A549 (cell line): ENCODE results near the gene C1R.

Experiments used
- CEBPB ChIP-seq, 2 experiments: fragments of >200 bp in 1 of 2; sonication (Bioruptor Twin) in 1 of 2; formaldehyde crosslinking in 1 of 2; IDR thresholded peaks; 2 replicates each; pipeline ENCODE4 v1.6.1; 2012 to 2016
- CHD2 ChIP-seq: fragments of 150-350 bp; IDR thresholded peaks from 2 replicates; pipeline ENCODE4 v1.6.1; 2014; ENCODE audit warnings: low read length; ENCODE audit not compliant: partially characterized antibody
- MAZ ChIP-seq: fragments of 150-350 bp; IDR thresholded peaks from 2 replicates; pipeline ENCODE4 v1.6.1; 2014; ENCODE audit warnings: antibody characterized with exemption, low read depth, low read length, borderline replicate concordance
- PHF8 ChIP-seq: fragments of 200-600 bp; sonication (generic); IDR thresholded peaks from 2 replicates; pipeline ENCODE4 v1.6.1; 2016; ENCODE audit warnings: low read depth, mild to moderate bottlenecking, antibody characterized with exemption, moderate library complexity, borderline replicate concordance
- POLR2A ChIP-seq: IDR thresholded peaks from 2 replicates; pipeline ENCODE4 v1.6.1; 2012; ENCODE audit warnings: mild to moderate bottlenecking, low read length
- SREBF2 ChIP-seq: fragments of 450-650 bp; IDR thresholded peaks from 2 replicates; pipeline ENCODE4 v1.6.1; 2014; ENCODE audit warnings: mild to moderate bottlenecking, moderate library complexity
- TF ChIP-seq, protein P1 (sequence below): IDR thresholded peaks from 2 replicates; pipeline ENCODE4 v1.6.1; 2012
- TF ChIP-seq, protein P2 (sequence below): fragments of >200 bp; sonication (Bioruptor Twin); formaldehyde crosslinking; IDR thresholded peaks from 3 replicates; pipeline ENCODE4 v1.5.1; 2016
- TF ChIP-seq, protein P3 (sequence below): fragments of 200-600 bp; sonication (generic); IDR thresholded peaks from 2 replicates; pipeline ENCODE4 v1.6.1; 2016; ENCODE audit warnings: antibody characterized with exemption, mild to moderate bottlenecking, moderate library complexity

DNA sequence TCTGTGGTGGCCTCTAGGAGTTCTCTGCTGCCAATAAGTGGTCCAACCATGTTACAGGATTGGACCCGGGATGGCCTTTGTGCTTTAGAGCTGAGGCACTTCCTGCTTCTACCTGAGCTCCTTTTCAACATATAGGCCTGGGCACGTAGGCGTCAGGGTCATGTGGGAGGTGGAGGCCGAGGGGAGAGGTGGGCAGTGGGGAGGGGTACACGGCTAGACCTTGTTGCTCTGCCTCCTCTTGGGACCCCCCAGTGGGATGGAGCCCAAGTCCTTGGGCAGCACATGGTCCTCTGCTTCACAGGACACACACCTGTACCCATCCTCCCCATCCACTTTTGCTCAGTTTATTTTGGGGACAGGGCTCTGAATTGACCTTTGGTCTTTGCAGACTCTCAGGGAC is 29.1 kb upstream of the C1R start:
- TF ChIP-seq, protein P1, sequence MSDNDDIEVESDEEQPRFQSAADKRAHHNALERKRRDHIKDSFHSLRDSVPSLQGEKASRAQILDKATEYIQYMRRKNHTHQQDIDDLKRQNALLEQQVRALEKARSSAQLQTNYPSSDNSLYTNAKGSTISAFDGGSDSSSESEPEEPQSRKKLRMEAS = no peak
- no peak for TF ChIP-seq MAZ
- TF ChIP-seq SREBF2 = no peak
- no peak for TF ChIP-seq PHF8
- TF ChIP-seq, protein P2, sequence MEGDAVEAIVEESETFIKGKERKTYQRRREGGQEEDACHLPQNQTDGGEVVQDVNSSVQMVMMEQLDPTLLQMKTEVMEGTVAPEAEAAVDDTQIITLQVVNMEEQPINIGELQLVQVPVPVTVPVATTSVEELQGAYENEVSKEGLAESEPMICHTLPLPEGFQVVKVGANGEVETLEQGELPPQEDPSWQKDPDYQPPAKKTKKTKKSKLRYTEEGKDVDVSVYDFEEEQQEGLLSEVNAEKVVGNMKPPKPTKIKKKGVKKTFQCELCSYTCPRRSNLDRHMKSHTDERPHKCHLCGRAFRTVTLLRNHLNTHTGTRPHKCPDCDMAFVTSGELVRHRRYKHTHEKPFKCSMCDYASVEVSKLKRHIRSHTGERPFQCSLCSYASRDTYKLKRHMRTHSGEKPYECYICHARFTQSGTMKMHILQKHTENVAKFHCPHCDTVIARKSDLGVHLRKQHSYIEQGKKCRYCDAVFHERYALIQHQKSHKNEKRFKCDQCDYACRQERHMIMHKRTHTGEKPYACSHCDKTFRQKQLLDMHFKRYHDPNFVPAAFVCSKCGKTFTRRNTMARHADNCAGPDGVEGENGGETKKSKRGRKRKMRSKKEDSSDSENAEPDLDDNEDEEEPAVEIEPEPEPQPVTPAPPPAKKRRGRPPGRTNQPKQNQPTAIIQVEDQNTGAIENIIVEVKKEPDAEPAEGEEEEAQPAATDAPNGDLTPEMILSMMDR = no peak
- TF ChIP-seq CHD2 = no peak
- no peak for TF ChIP-seq CEBPB (IDR thresholded peaks at IDR 0.05)
- TF ChIP-seq POLR2A = no peak
- TF ChIP-seq, protein P3, sequence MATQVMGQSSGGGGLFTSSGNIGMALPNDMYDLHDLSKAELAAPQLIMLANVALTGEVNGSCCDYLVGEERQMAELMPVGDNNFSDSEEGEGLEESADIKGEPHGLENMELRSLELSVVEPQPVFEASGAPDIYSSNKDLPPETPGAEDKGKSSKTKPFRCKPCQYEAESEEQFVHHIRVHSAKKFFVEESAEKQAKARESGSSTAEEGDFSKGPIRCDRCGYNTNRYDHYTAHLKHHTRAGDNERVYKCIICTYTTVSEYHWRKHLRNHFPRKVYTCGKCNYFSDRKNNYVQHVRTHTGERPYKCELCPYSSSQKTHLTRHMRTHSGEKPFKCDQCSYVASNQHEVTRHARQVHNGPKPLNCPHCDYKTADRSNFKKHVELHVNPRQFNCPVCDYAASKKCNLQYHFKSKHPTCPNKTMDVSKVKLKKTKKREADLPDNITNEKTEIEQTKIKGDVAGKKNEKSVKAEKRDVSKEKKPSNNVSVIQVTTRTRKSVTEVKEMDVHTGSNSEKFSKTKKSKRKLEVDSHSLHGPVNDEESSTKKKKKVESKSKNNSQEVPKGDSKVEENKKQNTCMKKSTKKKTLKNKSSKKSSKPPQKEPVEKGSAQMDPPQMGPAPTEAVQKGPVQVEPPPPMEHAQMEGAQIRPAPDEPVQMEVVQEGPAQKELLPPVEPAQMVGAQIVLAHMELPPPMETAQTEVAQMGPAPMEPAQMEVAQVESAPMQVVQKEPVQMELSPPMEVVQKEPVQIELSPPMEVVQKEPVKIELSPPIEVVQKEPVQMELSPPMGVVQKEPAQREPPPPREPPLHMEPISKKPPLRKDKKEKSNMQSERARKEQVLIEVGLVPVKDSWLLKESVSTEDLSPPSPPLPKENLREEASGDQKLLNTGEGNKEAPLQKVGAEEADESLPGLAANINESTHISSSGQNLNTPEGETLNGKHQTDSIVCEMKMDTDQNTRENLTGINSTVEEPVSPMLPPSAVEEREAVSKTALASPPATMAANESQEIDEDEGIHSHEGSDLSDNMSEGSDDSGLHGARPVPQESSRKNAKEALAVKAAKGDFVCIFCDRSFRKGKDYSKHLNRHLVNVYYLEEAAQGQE = no peak
